ENCODE data around the gene PTN.
"Not testable (repeated sequence)": the region's sequence is repeated elsewhere in the genome, so short reads cannot be mapped to it uniquely, and the experiment has no call there.

Gene PTN

DNA sequence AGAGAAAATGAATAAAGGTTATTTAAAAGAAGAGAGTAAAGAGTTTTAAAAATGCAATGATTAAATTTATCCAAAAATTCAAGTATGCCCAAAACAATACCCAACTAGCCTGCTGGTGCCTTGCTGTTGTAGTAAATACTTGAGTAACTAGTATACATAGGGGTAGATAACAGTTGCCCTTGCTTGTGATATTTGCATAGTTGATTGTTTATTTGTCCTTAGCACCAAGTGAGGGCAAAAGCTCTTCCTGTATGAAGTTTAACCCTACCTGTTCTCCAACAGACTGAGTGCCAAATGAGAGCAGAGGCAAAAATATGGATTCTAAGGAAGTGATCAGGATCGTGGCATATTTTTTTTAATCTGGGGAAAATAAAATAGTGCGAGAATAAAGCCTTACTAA, 85.0 kb downstream of the PTN start:
- no peak for DNase-seq

DNA sequence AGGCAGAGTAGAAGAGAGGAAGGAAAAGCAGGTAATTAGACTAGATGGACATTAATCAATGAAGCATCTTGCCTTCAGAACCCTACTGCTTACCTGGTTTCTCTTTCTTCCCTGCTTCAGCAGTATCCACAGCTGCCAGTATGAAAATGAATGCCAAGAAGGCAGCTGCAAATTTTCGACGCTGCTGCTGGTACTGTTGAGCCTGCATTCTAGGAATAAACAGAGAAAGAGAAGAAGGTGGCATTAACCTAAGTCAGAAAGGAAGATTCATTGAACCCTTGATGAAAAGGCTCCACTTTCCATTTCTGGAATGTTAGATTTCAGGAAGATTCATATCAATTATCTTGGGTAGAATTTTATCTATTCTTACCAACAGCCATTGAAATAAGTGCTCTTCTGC, 88.8 kb downstream of the PTN start:
- DNase-seq, result no peak

DNA sequence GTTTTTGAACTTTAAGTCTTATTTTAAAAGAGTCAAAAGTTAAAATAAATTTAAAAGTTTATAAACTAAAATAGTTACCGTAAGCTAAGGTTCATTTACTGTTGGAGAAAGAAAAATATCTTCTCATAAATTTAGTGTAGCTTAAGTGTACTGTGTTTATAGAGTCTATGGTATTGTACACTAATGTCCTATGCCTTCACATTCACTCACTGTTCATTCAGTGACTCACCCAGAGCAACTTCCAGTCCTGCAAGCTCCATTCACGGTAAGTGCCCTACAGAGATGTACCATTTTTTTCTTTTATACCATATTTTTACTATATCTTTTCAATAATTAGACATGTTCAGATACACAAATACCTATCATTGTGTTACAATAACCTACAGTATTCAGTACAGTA, 97.6 kb downstream of the PTN start:
- DNase-seq, result no peak

DNA sequence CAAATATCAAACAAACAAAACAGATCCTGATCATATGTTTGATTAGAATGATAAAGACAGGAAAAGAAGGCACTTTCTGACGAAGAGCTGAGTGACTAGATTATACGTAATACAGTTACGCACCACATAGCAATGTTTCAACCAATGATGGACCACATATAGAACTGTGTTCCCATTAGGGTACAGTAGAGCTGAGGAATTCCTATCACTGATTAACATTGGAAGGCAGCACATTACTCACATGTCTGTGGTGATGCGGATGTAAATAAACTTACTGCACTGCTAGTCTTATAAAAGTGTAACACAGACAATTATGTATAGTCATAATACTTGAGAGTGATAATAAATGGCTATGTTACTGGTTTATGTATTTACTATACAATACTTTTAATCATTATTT, 98.3 kb downstream of the PTN start:
- DNase-seq, result no peak

DNA sequence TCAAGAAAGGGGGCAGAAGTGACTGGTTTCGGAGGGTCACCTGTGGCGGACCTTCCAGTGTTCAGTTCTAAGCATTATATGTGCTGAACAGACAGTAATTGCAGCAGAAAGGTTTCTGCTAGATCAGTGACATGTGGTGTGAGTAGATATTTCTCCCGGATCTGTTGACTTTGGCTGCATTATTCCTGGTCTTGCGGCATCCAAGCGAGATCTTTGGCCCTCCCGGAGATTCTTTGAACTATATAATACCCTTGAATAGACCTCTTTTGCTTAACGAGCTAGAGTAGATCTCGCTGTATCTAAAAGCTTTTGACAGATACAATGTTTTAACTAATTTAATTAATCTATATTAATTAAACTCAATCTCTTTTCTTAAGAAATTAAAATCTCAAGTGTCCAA, 99.8 kb downstream of the PTN start:
- no peak for DNase-seq

DNA sequence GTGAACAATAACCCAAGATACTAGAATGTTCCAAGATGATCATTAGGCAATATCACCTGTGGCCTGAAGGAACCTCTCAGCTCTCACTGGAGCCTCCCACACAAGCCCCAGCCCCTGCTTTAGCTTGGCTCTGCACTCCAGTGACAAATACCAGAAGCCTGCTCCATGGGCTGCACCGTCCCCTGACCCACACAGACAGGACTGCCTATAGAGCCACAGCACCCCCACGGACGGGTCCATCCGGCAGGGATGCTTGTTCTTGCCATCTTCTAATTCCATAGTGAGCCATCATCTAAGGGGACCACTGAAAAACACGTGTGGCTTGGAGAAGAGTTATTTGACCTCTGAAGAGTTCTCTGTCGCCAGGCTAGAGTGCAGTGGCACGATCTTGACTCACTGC, 100.9 kb downstream of the PTN start:
- no peak for DNase-seq

DNA sequence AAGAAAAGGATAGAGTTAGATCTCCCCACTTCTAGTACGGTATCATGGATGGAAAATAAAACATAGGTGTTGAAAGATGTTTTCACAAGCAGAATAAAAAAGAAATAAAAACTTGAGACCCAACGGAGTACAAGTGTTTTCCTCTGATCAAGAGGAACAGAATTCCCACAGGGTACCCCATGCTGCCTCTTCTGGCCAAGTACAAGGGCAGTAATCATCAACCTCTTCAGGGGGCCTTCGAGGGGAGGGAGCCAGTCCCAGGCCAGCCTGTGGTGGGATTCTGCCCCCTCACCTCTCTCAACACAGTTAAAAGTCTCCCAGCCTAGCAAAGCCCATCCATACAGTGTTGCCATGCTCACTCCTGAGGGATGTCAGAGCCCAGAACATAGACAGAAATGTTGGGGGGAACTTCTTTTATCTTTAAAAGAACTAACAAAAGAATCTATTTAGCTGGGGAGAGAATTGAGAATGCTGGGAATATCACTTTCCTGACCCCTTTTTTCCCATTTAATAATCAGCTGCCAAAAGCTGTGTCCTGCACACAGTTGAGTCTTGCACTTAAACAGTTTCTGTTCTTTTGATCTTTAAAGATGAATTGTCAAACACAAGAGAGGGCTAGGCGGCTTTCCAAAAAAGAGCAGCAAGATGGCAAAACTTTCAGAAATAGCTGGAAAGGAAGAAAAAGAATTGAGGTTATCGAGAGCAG, 101.7 kb downstream of the PTN start:
- DNase-seq, result no peak

DNA sequence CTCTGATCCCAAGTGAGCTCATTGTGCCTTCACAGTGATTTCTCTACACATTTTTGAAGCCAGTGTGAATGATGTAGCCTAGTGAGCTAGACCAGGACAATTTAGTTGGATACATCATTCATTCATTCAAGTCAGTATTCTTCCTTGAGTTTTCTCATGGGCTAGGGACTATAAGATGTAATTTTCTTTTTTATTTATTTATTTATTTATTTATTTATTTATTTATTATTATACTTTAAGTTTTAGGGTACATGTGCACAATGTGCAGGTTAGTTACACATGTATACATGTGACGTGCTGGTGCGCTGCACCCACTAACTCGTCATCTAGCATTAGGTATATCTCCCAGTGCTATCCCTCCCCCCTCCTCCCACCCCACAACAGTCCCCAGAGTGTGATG, 104.3 kb downstream of the PTN start:
- not testable (repeated sequence) for DNase-seq

DNA sequence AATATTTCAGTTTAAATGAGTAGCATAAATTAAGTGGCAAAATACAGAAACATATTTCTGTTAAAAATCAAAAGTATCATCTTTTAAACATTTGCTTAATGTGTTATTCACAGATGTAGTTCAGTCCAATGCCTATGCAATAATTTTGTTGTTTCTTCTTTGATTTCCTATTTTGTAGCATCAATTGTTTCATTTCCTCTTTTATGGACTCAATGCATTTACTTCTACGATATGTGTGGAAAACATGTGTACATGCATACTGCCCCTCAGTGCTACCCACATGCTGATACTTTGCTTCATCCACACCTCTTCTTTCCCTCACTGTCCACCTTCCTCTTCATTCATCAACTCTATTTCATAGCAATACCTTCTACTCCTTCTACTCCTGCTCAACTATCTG, 108.1 kb downstream of the PTN start:
- no peak for DNase-seq

DNA sequence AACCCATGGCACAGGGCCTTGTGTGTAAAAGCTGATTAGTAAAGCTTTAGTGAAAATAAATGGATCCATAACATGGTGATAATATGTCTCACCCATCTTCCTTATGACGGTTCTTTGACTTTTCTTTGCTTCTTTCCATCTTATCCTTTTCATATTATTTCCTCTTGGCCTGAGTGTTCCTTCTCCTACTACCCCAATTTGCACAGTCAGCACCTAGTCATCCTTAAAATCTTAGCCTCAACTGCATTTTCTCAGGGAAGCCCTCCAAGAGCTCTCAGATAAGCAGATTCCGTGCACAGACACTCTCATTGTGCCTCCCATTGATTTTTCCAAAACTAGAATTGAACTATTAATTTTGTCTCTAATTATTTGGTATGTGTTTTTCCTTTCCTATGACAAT, 112.4 kb downstream of the PTN start:
- no peak for DNase-seq

DNA sequence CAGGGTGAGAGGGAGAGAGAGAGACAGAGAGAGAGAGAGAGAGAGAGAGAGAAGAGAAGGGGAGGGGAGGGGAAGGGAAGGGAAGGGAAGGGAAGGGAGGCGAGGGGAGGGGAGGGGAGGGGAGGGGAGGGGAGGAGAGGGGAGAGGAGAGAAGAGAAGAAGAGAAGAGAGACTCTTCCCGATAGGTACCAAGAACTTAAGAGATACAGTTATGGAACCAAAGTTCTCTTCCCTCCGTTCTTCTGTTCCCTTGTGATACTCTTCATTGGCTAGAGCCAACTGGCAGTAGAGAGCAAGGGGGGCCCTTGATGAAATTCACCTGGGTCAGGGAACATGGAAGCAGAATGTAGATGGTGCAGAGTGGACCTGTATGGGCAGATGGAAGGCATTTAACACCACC, 122.1 kb downstream of the PTN start:
- no peak for DNase-seq

DNA sequence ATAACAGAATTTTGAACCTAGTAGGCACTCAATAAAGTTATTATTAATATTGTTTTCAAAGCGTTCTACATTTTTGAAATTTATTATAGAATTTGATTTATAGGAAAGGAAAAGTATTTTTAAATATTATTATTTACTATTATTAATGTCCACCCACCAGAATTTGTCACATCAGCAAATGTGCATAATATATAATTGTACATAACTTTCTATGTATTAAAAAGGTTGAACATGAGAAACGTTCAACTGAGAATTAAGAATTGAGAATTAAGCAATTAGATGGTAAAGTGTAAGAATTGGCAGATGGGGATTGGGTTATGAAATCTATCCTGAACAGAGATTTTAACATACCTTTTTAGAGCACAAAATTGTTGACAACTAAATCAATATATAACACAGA, 129.8 kb downstream of the PTN start:
- no peak for DNase-seq

DNA sequence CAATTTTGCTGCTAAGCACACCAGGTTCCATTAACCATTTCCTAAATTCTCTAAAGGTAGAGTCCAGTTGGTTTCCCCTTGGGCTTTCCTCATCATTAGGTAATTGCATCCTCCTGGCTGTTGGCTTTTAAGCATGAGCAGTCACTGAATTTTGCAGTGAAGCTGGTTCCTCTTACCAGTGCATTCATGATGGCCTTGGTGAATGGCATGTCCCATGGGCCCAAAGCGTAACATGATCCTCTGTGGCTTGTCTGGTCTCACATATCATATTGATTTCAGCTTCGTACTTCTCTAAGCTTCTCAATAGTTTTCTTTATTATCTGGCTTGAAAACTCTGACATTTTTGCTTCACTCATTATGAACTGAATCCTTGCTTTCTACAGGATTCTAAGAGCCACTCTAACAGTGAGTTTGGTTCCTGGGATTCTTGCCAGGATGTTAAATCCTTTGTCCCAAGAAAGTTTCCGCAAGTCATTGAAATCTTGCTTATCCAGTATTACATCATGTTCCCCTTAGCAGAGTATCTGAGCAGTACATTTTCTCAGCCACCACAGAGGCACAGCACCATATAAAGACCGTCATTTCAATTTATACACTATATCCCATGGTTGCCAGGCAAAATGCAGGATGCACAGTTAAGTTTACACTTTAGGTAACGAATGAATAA, 134.2 kb downstream of the PTN start:
- no peak for DNase-seq

DNA sequence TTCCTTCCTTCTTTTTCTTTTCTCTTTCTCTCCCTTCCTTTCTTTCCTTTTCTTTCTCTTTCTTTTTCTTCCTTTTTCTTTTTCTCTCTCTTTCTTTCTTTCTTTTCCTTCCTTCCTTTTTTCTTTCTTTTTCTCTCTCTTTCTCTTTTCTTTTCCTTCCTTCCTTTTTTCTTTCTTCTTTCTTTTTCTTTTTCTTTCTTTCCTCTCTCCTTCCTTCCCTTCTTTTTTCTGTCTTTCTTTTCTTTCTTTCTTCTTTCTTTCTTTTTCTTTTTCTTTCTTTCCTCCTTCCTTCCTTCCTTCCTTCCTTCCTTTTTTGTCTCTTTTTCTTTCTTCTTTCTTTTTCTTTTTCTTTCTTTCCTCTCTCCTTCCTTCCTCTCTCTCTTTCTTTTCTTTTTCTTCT, 136.8 kb downstream of the PTN start:
- no peak for DNase-seq

DNA sequence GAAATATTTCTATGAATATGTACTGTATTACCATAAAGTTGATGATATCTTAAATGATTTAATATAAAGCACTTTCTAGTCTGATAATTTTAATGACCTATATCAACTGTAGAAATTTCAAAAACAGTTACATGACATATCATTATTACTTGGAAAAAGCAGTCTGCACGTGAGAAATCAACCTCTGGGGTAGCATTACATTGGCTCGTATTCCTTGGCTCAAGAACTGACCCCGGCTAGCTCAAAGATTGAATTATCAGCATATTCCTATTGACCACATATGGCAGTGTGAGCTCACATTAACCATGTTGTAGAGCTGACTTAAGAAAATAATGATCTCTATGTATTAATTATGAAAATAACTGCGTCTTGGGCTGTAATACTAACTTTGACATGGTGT, 139.3 kb downstream of the PTN start:
- DNase-seq, result no peak

DNA sequence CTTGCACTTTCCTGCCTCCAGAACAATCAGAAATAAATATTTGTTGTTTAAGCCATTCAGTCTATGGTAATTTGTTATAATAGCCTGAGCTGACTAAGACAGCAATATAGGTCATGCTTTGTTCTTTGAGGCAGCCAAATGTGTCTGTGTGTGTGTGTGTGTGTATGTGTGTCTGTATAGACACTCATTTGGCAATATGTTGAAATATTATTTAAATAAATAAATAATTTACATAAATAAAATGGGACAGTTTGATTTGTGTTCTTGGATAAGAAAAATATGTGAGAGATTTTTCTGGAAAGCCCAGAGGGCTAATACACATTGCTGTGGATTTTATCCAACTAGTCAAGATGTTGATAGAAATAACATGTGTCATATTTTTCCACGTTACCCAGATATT, 140.2 kb downstream of the PTN start:
- no peak for DNase-seq

DNA sequence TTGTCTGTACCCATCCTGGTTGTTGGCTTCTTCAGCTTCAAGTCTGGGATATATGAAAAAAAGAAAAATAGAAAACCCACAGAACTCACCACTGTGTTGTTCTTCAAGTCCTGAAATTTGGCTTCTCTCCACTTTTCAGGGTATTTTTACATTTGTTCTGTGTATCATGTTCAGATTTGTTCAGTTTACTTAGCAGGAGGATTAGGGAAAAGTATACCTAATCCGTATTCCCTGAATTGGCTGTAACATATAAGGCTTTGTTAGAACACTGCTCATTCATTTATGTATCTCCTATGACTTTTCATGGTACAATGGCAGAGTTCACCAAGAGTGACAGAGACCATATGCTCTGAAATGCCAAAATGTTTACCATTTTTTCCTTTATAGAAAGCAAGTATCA, 146.9 kb downstream of the PTN start:
- DNase-seq, result no peak

DNA sequence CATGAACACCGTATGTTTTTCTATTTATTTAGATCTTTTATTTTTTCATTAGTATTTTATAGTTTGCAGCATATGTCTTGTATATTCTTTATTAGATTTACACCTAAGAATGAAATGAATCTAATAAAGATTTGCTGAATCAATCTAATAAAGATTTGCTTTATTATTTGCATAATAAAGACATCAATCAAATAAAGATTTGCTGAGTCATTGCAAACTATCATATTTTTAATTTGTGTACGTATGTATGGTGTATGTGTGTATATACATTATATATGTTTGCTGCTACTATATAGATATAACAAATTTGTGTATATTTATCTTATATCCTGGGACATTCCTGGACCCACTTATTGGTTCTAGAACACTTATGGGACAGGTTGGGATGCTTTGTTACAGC, 147.5 kb downstream of the PTN start:
- no peak for DNase-seq

DNA sequence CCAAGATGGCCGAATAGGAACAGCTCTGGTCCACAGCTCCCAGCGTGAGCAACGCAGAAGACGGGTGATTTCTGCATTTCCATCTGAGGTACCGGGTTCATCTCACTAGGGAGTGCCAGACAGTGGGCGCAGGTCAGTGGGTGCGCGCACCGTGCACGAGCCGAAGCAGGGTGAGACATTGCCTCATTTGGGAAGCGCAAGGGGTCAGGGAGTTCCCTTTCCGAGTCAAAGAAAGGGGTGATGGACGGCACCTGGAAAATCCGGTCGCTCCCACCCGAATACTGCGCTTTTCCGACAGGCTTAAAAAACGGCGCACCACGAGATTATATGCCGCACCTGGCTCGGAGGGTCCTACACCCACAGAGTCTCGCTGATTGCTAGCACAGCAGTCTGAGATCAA, 161.9 kb downstream of the PTN start:
- DNase-seq, result not testable (repeated sequence)
